GM12874 (cell line): ENCODE results near the gene SEMA6B.

Source experiments
- TF ChIP-seq, protein P1 (sequence below): IDR thresholded peaks from 2 replicates; pipeline ENCODE4 v1.5.1; 2011; ENCODE audit warnings: low read depth, mild to moderate bottlenecking, control low read depth, low read length, moderate library complexity; ENCODE audit not compliant: insufficient read depth

SEMA6B gene

DNA sequence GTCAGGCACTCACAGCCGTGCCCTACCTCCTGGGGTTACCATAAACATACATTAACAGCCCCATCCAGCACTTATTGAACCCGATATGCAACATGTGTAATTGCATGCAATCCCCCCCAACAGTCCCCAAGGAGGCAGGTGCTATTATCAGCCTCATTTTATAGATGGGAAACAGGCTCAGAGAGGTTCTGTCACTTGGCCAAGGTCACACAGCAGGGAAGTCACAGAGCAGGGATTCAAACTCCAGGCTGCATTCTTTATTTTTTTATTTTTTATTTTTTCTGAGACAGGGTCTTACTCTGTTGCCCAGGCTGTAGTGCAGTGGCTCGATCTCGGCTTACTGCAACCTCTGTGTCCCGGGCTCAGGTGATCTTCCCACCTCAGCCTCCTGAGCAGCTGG lies 41.4 kb upstream of the SEMA6B start:
- TF ChIP-seq, protein P1, sequence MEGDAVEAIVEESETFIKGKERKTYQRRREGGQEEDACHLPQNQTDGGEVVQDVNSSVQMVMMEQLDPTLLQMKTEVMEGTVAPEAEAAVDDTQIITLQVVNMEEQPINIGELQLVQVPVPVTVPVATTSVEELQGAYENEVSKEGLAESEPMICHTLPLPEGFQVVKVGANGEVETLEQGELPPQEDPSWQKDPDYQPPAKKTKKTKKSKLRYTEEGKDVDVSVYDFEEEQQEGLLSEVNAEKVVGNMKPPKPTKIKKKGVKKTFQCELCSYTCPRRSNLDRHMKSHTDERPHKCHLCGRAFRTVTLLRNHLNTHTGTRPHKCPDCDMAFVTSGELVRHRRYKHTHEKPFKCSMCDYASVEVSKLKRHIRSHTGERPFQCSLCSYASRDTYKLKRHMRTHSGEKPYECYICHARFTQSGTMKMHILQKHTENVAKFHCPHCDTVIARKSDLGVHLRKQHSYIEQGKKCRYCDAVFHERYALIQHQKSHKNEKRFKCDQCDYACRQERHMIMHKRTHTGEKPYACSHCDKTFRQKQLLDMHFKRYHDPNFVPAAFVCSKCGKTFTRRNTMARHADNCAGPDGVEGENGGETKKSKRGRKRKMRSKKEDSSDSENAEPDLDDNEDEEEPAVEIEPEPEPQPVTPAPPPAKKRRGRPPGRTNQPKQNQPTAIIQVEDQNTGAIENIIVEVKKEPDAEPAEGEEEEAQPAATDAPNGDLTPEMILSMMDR, result no peak

DNA sequence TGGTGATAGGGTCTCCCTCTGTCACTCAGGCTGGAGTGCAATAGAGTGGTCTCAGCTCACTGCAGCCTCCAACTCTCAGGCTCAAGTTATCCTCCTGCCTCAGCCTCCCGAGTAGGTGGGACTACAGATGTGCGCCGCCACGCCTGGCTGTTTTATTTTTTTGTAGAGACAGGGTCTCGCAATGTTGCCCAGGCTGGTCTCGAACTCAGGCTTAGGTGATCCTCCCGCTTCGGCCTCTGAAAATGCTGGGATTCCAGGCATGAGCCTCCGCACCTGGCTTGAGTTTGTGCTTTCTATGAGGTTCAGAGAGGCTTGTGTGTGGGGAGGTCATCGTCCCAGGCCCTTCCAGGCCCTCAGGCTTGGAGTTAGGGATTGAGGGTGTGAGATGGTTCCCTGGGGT lies 40.6 kb upstream of the SEMA6B start:
- TF ChIP-seq, protein P1, result no peak

DNA sequence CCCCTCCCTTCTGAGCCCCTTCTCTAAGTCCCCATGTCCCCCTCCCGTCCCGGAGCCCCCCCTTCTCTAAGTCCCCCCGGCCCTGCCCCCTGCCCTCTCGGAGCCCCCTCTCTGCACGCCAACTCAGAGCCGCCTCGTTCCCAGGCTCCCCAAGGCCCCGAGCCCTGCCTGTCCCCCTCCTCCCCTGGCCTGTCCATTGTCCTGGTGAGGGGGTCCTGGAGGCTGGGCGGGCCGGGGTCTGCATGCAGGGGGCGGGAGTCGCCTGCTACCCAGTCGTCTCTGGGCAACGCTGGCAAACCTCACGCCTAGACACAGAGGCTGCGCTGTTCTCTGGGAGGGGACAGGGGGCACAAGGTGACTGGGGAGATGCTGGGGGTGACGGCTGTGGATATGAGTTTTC lies 39.2 kb upstream of the SEMA6B start:
- TF ChIP-seq, protein P1, result no peak

DNA sequence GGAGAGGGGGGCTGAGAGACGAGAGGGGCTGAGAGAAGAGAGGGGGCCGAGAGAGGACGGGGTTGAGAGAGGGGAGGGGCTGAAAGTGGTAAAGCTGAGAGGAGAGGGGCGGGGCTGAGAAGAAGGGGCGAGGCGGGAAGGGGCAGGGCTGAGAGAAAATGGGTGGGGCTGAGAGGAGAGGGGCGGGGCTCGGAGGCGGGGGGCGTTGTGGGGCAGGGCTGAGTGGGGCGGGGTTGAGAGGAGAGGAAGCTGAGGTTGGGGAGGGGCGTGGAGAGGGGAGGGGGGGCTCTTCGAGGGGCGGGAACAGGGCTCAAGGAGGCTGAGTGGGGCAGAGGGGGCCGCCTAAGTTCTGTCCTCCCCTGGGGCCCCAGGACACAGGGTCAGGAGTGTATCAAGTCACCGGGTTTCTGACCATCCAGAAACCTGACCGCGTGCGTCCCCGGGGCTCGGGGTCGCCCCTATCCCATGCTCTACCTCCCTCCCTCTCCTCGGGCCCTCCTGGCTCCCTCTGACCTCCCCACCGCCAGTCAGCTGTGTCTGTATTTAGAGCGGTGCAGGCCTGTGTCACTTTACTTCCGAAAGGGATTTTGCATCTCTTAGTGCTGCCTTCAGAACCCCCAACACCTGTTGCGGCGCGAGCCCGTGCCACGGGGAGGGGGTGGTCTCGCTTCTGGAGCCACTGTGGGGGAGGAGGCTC lies 38.6 kb upstream of the SEMA6B start:
- TF ChIP-seq, protein P1, result no peak

DNA sequence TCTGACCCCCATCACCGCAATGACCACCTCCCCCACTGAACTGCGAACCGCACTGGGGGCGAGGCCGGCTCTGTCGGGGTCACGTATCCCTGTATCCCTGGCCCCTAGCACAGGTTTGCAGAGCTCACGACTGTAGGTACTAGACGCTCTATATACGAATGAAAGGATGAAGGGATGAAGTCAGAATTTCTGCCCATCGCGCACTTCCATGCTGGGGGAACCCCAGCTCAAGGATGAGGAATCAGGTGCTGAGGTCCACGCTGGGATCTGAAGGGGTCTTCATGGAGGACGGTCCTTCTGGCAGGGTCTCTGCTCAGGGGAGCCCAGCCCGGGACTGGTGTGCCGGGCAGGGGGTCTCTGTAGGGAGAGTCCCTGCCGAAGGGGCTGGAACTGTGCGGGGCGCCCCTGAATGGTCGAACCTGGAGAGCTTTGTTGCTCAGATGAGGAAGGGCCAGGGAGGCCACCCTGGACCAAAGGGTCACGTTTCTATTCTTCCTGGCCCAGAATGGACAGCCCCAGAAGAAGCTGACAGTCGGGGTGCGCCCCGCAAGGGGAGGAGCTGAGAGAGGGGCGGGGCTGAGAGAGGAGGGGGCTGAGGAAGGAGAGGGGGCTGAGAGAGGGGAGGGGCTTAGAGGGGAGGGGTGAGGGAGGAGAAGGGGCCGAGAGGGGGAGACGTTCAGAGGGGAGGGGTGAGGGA lies 37.9 kb upstream of the SEMA6B start:
- TF ChIP-seq, protein P1, result no peak

DNA sequence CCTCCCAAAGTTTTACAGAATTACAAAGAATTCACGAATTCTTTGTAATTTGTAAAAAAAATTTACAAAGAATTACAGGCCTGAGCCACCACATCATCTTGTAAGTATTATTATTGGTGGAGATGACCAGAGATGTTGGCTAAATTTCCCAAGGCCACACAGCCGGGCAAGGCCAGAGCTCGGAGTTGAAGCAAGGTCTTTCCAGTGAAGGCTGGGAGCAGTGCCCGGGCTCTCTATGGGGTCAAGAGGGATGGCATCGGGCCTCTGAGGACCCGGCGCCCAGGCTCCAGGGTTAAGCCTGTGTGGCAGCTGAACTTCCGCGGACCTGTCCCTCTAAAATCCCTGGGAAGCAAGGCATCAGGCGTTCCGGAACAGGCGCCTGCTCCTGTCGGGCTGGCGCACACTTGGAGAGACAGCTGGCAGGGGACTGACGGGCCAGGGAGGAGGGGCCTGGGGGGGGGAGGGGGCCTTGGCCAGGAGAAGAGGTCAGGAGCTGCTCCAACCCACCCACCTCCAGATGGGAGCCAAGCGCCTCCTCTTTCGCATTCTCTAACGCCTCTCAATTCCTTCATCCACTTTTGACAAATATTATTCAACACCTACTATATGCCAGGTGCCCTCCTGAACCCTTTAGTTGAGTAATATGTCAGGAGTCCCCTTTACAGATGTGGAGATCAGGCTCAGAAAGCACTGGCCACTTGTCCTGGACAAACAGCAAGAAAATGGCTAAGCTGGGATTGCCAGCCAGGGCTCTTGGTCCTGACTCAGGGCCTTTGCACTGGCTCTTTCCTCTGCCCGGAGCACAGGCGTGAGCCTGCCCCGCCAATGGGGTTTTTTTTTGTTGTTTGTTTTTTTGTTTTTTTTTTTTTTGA lies 36.8 kb upstream of the SEMA6B start:
- TF ChIP-seq, protein P1, result no peak

DNA sequence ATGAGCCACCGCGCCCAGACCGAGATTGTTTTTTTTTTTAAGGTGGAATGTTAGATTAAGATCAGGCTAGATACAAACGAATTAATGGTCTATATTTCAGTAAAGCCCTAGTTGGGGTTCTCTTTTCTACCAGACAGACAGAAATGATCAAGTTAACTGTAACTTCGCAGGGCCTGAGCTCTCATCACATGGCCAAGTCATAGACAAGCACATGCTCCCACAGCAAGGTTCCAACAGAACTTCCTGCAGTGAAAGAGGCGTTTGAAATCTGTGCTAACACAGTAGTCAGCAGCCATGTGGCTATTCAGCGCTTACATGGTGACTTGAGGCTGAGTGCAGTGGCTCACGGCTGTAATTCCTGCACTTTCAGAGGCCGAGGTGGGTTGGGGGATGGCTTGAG lies 34.7 kb upstream of the SEMA6B start:
- TF ChIP-seq, protein P1, result no peak
